Measurements from ENCODE around the gene SURF6. TPM values are rescaled to one million over a fixed set of nuclear protein-coding genes. Genes with fewer than 3 reads are reported as not detected.

Gene SURF6
- total RNA-seq, 1 experiment from 2014 or later = 42.0 TPM

DNA sequence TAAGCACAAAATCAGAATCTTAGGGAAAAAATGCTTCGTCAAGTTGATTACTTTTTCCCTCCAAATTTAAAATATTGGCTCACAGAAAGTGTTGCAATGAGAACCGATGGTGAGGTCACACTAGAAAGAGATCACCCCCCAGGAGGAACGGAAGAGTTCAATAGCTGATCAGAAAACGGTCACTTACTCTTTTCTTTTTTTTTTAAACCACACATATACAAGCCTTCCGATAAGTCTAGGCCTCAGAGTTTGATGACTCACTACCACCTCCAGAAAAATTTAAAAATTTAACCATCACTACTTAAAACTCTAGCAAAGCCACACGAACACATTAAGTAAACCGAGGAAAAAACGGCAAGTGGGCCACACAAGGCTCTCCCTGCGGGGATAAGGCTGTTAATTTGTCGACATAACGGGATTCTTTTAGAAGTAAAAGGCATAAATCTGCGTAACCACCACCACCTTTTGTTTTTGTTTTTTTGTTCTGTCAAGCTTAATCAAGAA, 38.7 kb upstream of the SURF6 start:
- H3K36me3 ChIP-seq (replicated peaks; ENCODE audit: control insufficient read depth, insufficient read depth, low read length) = peaks cover 13% of the 10 kb centered on the region
- peak overlapping the region; percentile 77 for H3K4me3 ChIP-seq (ENCODE audit: insufficient read depth, low read depth, low read length)
- no peak for DNase-seq
- peaks cover 11% of the 10 kb centered on the region for H3K27me3 ChIP-seq (ENCODE audit: control insufficient read depth, insufficient read depth, low read length)

- peaks cover 22% of the 10 kb centered on the region for H3K36me3 ChIP-seq (replicated peaks; ENCODE audit: control insufficient read depth, insufficient read depth, low read length)
- peaks cover 6% of the 10 kb centered on the region for H3K27me3 ChIP-seq (ENCODE audit: control insufficient read depth, insufficient read depth, low read length)
- no peak for DNase-seq
- no peak overlapping the region for H3K4me3 ChIP-seq (ENCODE audit: insufficient read depth, low read depth, low read length)
These were observed 36.2 kb upstream of the SURF6 start for GRCh38 chr9:133372144-133372543.

DNA sequence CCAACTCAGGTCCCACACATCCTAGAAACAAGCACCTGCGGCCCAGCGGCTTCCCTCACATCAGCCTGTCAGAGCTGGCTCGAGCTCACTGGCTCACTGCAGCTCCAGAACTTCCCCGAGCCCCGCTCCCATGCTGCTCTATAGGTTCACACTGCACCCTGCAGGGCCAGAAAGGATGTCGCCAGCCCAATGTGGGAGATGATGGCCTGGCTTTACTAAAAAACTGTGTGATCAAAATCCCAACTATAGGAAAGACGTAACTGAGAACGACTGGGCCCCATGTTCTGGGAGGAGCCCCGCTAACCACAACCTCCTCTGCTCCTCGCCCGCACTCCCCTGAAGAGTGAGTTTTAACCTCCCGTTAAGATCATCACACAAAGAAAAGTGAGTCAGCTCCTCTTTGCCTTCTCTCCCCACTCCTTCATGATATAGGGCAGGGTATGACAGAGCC, 35.3 kb upstream of the SURF6 start:
- Histone ChIP-seq H3K36me3 (replicated peaks; ENCODE audit: control insufficient read depth, insufficient read depth, low read length) (peaks cover 28% of the 10 kb centered on the region), H3K4me3 (ENCODE audit: insufficient read depth, low read depth, low read length) (no peak overlapping the region), H3K27me3 (ENCODE audit: control insufficient read depth, insufficient read depth, low read length) (no peaks in the 10 kb centered on the region; the same call in 1 of the 2 replicates)
- DNase-seq = no peak

DNA sequence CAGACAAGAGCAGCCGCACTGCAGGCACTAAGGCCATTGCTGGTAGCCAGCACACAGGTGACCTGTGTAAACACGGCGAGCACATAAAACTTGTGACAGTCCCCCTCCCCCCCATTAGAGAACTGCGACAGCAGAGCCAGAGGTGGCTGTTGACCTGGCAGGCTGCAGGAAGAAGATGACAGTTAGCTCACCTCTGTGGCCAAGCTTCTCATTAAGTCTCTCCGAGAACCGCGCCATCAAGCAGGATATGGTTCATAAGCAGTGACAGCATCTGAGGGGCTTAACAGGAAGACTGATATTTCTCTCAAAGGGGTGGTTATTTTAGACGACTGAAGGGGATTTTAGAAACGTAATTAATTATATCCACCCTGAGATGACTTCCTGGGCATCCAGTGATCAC, 34.7 kb upstream of the SURF6 start:
- Histone ChIP-seq H3K36me3 (replicated peaks; ENCODE audit: control insufficient read depth, insufficient read depth, low read length) (peaks cover 33% of the 10 kb centered on the region), H3K27me3 (ENCODE audit: control insufficient read depth, insufficient read depth, low read length) (no peaks in the 10 kb centered on the region), H3K4me3 (ENCODE audit: insufficient read depth, low read depth, low read length) (no peak overlapping the region)
- DNase-seq = no peak

- Histone ChIP-seq H3K4me3 (ENCODE audit: insufficient read depth, low read depth, low read length) (no peak overlapping the region), H3K27me3 (ENCODE audit: control insufficient read depth, insufficient read depth, low read length) (no peaks in the 10 kb centered on the region), H3K36me3 (replicated peaks; ENCODE audit: control insufficient read depth, insufficient read depth, low read length) (peaks cover 40% of the 10 kb centered on the region)
- DNase-seq = no peak
These were observed 33.9 kb upstream of the SURF6 start for GRCh38 chr9:133369933-133370332.

- Histone ChIP-seq H3K4me3 (ENCODE audit: insufficient read depth, low read depth, low read length) (no peak overlapping the region), H3K27me3 (ENCODE audit: control insufficient read depth, insufficient read depth, low read length) (no peaks in the 10 kb centered on the region), H3K36me3 (replicated peaks; ENCODE audit: control insufficient read depth, insufficient read depth, low read length) (peaks cover 42% of the 10 kb centered on the region)
- DNase-seq = no peak
These were observed 33.4 kb upstream of the SURF6 start for GRCh38 chr9:133369422-133369821.

GRCh38 chr9:133368249-133368881, 32.4 kb upstream of the SURF6 start:
- no peaks in the 10 kb centered on the region for H3K27me3 ChIP-seq (ENCODE audit: control insufficient read depth, insufficient read depth, low read length)
- H3K4me3 ChIP-seq (ENCODE audit: insufficient read depth, low read depth, low read length) = no peak overlapping the region
- H3K36me3 ChIP-seq (replicated peaks; ENCODE audit: control insufficient read depth, insufficient read depth, low read length) = peaks cover 47% of the 10 kb centered on the region
- no peak for DNase-seq

DNA sequence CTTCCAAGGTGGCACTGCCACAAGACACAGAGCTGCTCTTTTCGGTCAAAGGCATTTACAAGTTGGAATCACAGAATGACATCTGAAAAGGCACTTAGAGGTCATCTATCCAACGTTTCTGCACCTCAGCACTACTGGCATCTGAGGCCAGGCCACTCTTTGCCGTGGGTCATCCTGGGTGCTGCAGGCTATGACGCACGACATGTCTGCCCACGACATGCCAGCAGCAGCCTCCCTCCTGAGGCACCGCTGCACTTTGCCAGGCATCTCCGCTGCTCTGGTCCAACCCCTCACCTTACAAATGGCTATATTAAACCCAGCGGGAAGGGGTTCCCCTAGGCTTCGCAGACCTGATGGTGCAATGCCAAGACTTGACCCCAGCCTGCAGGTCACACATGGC, 31.8 kb upstream of the SURF6 start:
- no peak overlapping the region for H3K4me3 ChIP-seq (ENCODE audit: insufficient read depth, low read depth, low read length)
- H3K36me3 ChIP-seq (replicated peaks; ENCODE audit: control insufficient read depth, insufficient read depth, low read length) = peaks cover 51% of the 10 kb centered on the region
- DNase-seq = no peak
- H3K27me3 ChIP-seq (ENCODE audit: control insufficient read depth, insufficient read depth, low read length) = no peaks in the 10 kb centered on the region

DNA sequence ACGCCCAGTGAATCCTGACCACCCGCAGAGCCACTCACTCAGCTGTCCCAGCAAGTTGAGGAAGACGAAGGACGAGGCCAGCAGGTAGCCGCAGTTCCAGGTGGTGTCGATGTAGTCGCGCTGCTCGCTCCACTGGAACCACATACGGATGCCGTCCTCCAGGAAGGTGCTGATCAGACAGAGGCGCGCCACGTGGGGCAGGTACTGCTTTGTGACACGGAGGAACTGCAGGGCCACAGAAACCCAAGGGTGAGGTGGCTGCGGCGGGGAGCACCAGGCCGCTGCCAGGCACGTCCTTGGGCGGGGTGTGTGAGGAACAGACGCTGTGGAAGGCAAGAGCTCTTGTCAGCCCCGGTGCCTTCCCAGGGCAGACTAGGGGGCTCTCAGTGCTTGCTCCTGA, 31.2 kb upstream of the SURF6 start:
- no peaks in the 10 kb centered on the region for H3K27me3 ChIP-seq (ENCODE audit: control insufficient read depth, insufficient read depth, low read length)
- H3K36me3 ChIP-seq (replicated peaks; ENCODE audit: control insufficient read depth, insufficient read depth, low read length) = peaks cover 55% of the 10 kb centered on the region
- no peak for DNase-seq
- H3K4me3 ChIP-seq (ENCODE audit: insufficient read depth, low read depth, low read length) = no peak overlapping the region

- no peak for DNase-seq
- no peaks in the 10 kb centered on the region for H3K27me3 ChIP-seq (ENCODE audit: control insufficient read depth, insufficient read depth, low read length)
- no peak overlapping the region for H3K4me3 ChIP-seq (ENCODE audit: insufficient read depth, low read depth, low read length)
- peaks cover 57% of the 10 kb centered on the region for H3K36me3 ChIP-seq (replicated peaks; ENCODE audit: control insufficient read depth, insufficient read depth, low read length)
These were observed 30.4 kb upstream of the SURF6 start for GRCh38 chr9:133366435-133366834.

DNA sequence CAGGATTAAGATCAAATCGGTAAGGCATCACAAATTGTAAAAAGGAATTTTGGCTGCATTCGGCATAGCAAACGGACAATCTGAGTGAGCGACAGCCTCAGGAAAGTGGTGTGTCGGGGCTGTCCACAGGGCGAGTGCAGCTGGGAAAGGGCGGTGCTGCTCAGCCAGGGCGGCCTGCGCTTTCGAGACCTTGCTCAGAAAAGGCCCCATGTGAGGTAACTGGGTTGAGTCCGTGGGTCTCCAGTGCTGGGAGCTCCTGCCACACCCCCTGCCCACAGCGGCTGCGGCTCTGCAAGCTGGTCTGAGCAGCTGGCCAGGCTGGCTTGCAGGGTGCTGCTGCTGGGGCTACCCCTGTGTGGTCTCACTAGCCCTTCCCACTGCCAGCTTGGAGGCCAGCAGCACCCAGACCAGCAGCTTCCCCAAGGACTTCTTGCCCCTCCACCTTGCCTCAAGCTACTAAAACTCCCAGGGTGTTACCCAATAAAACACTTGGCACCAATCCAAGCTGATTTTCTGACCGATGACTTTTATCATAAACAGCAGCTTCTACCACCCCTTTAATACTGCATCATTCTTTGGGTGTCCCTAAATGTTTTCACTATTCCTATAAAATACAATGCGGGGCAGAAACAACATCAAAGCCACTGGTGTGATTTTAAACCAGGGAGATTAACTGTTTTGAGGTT, 26.5 kb upstream of the SURF6 start:
- Histone ChIP-seq H3K27me3 (ENCODE audit: control insufficient read depth, insufficient read depth, low read length) (no peaks in the 10 kb centered on the region), H3K36me3 (replicated peaks; ENCODE audit: control insufficient read depth, insufficient read depth, low read length) (peaks cover 48% of the 10 kb centered on the region), H3K4me3 (ENCODE audit: insufficient read depth, low read depth, low read length) (no peak overlapping the region)
- DNase-seq = no peak

DNA sequence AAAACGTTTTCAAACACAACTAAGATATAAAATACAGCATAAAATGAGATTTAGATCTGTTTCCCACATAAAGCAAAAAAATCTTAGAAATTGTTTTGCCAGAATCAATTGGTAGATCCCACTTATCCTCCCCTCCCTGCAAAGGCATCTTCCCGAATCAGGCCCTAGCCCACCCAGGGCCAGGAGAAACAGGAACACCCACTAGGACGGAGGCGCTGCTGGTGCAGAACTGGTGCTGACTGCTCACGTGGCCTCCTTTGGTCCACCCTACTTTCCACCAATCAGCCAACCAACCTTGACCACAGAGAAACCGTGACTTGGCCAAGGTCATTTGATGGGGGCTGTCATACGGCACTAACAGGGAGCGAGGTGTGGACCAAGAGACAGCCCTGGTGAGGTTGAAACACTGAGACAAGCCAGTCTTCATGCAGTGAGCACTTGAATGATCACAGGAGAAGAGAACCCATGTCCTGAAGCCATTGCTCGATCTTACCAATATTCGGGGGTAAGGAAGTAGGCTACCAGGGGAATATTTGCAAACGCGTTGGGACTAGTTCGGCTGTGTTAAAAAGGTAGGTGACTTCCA, 25.6 kb upstream of the SURF6 start:
- Histone ChIP-seq H3K4me3 (ENCODE audit: insufficient read depth, low read depth, low read length) (no peak overlapping the region), H3K27me3 (ENCODE audit: control insufficient read depth, insufficient read depth, low read length) (no peaks in the 10 kb centered on the region), H3K36me3 (replicated peaks; ENCODE audit: control insufficient read depth, insufficient read depth, low read length) (peaks cover 43% of the 10 kb centered on the region)
- no peak for DNase-seq

DNA sequence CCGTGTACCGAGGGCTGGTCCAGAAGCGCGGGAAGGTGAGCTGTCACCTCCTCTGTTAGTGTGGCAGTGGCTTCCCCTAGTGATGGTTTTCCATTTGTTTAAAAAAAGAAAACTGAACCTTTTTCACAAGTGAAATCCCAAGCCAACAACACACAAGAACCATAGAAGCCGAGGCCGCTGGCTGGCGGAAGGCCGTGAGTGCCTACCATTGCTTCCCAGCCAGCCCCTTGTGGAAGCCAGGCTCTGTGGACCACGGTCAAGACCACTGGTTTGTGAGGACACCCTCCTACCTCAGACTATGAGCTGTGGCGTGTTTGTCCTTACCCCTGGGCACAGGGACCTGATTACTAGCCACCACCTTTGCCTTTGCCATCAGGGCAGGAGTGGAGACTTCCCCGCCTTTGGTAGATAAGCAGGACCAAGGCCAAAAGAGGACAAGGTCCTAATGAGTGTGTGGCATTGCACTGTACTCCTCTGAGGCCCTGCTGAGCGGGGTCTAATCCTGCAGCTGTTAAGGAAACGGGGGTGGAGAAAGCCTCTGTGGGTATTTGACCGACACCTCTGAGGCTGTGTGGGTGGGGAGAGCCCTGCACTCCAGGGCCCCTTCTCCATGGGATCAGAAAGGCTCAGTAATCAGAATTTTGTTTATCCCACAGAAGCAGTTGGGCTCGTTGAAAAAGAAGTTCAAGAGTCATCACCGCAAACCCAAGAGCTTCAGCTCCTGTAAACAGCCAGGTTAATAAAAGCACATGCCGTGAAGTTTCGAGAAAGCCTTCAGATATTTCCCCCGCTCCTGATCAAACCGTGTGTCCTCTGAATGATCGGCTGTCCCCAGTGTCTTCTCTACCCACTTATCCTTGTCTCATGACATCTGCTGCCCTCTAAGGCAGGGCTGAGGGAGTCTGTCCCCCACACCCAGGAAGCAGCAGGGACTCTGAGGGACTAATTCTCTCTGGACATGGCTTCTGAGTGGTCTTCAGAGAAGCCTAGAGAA, 24.7 kb upstream of the SURF6 start:
- Histone ChIP-seq H3K36me3 (replicated peaks; ENCODE audit: control insufficient read depth, insufficient read depth, low read length) (peaks cover 37% of the 10 kb centered on the region), H3K4me3 (ENCODE audit: insufficient read depth, low read depth, low read length) (no peak overlapping the region), H3K27me3 (ENCODE audit: control insufficient read depth, insufficient read depth, low read length) (no peaks in the 10 kb centered on the region)
- DNase-seq = no peak

All from H7 (cell line).